Hematopoietic multipotent progenitor cell treated with erythropoietin and hydrocortisone succinate and interleukin-3 and kit ligand, for 17 days (in vitro differentiated cells): ENCODE results near the gene PDE6B.
"Not testable (repeated sequence)": the region's sequence is repeated elsewhere in the genome, so short reads cannot be mapped to it uniquely, and the experiment has no call there.

Experiments used
- DNase-seq: peaks from one replicate; pipeline ENCODE4 v3.0.0-alpha.2; 2015; ENCODE audit warnings: low spot score

Gene PDE6B

DNA sequence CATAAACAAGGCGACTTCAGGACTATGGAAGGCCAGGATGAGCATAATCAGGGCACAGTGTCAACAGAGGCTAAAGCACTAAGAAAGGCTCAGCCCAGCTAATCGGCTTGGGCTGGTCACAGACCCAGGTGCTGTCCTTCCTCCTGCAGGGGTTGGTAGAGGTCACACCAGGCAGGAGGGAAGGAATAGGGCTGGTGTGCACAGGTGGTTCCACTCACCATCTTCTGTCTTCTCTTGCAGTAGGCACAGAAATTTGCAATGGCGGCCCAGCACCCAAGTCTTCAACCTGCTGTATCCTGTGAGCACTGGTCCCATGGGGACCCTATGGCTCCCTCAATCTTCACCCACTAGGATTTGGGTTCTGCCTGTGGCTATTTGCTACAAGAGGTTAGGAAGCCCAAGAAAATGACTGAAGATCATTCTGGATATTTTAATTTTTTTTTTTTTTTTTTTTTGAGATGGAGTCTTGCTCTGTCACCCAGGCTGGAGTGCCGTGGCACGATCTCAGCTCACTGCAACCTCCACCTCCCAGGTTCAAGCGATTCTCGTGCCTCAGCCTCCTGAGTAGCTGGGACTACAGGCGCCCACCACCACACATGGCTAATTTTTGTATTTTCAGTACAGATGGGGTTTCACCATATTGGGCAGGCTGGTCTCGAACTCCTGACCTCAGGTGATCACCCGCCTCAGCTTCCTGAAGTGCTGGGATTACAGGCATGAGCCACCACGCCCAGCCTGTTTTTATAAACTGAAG is 44.6 kb downstream of the PDE6B start:
- DNase-seq = not testable (repeated sequence)

DNA sequence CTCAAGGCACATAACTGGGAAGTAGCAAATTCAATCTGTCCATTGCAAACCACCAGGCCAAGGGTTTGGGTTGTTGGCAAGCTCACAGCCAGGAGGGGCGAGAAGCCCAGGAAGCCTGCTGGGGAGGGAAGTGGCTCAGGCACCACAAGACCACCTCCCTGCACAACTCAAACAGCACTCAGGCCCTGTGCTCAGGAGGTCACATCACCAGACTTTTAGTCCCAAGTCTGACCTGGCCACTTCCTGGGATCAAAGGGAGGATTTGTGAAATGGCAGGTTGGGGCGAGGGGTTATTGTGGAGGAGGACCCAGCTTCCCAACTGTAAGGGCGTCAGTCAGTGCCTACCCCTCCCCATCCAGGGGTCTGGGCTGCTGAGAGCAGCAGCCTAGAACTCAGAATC is 46.4 kb downstream of the PDE6B start:
- DNase-seq = no peak

DNA sequence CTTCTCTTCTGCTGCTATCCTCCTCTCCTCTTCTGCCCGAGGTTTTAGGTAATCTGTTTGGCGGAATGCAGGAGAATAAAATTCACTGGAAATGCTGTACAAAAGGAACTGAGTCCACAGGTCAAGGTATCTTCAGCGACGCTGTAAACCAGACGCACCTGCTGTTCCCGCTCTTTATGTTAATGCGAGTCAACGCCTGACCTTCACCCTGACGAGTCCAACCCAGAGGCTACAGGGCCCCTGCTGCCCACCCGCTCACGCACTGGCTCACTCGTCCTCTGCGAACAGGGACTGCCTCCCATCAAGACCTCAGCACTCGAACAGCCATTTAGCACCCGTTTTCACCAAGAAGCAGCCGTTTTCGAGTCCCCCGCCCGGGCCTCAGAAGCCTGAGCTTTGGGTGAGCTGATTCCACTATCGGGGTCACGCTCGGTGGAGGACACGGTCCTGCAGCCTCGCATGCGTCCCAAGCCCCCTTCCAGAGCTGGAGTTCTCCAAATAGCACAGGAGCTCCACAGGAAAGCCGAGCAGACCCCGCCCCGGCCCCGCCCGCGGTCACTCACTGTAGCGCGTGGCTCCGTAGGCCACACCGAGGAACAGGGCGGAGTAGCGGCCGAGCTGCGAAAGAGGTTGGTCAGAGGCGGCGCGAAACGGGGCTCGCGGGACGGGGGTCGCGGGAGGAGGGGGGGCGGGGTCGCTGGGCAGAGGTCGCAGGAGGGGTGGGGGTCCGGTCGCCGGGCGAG is 48.1 kb downstream of the PDE6B start:
- DNase-seq = peak; percentile 10

DNA sequence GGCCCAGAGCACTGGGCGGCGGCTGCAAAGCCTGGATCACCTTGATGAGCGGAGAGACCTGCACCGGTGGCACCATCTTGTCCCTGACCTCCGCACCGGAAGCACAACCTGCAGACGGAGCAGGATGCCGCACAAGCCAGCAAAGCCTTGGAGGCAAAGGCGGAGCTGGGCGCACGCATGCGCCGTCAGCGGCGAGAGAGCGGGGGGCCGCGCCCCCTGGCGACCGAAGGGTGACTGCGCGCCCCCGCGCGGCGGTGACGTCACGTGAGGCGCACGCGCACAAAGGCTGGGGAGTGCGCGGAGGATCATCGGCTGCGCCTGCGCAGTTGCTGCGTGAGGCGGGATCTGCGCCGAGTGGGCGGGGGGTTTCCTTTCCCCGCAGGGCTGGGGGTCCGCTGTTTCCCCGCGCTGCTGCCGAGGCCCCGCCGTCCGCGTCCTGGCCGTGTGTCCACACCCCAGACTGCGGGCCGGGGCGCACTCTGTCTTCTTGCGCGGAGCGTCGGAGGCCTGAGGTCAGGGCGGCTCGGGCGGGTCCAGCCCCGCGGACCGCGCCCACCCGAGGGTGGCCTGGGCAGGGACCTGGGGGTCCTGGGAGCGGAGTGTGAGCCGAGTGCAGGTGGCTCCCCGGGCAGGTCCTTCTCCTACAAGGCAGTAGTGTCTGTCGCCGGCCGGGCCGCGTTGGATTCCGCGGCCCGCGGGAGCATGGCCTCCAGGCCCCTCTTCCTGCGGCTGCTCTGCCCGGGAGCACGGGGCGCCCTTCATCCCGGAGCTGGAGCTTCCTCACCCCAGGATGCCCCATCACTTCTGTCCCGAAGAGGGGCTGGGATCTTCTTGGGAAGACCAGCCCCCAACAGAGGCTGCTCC is 49.0 kb downstream of the PDE6B start, which contains the start of the genes ATP5ME and MYL5:
ATP5ME (minus strand) TSS at position 105 of the 864 bp plus-strand sequence; CDS start at position 76, 29 bp downstream.
MYL5 (plus strand) TSS at position 371 of the 864 bp plus-strand sequence. CDS start 3,485 bp downstream, outside the sequence.
- DNase-seq = peak; percentile 98

DNA sequence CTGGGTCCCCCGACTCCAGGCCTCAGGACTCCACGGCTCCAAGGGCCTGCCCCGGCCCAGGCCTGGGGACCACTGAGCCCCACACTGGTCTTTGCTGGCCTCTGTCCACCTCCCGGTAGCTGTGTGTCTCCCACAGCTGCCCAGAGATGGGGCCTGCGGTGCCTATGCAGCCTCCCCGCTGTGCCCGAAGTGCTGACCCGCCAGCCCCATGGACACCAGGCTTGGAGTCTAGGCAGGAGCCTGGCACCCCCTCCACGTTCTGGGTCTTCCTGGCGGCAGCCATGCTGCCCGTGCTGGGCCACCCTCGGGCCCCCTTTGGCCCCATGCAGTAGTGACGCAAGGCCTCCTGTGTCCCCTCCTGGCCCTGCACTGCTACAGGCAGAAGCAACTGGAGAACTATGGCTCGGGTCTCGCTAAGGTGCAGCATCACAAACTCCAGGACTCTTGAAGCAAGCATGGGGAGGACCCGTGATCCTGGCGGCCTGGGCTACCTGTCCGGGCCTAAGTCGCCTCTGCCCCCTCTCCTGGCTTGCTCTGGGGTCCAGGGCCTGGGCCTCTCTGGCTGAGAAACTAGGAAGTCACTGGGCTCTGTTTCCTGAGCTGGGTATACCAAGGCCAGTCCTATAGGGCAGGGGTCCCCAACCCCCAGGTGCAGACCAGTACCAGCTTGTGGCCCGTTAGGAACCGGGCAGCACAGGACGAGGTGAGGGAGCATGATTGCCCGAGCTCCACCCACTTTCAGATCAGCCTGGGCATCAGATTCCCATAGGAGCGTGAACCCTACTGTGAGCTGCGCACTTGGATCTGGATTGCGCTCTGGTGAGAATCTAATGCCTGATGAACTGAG is 49.9 kb downstream of the PDE6B start:
- peak; percentile 9 for DNase-seq

DNA sequence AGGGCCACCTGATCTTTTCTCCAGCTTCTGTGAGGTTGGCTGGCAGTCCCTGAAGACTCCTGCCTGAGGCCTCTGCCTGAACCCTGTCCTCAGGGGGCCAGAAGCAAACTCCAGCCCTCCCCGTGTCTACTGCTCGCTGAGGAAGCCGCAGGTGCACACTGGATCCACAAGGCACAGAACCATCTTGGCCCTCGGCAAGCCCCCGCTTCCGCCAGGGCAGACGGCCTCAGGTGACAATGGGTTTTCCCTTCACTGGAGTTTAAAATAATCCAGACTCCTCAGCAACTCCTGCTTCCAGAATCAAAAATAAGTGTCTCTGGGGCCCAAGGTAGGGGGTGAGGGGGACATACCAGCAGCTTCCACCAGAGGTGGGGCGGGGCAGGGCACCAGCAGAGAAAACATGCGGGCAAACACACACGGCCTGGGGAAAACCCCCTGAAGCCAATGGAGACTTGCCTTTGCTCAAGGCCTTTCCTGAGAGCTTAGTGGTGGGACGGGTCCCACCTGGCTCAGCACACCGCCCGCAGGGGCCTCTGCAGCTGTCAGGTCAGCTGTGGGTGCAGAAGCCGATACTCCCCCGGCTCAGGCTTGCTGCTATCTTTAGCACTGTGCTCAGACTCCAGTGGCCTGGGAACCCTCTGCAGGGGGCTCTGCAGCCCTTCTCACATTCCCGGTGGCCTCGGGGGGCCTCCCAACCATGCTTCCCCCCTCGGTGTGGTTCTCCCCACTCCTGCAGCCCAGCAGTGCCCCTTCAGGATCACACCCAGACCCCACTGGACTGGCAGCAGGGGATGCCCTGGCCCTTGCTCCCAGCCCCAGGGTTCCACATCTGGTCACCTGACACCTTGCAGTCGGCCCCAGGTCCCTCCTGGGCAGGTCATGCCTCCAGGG is 50.9 kb downstream of the PDE6B start:
- no peak for DNase-seq

DNA sequence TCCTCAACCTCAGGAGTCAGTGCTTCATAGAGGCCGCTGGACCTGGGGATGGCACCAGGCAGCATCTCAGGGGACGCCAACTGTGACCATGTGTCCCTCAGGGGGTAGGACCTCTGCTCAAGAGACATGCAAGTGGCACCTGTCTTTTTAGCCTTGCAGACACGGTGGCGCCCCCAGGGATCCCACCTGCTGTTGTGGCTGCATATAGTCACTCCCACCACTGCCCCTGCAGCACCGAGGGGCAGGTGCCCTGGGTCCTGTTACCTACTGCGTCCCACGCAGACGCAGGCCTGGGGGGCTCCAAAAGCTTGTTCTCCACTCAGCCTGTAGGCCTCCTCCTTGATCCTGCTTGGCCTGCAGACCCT is 51.5 kb downstream of the PDE6B start:
- DNase-seq = no peak

DNA sequence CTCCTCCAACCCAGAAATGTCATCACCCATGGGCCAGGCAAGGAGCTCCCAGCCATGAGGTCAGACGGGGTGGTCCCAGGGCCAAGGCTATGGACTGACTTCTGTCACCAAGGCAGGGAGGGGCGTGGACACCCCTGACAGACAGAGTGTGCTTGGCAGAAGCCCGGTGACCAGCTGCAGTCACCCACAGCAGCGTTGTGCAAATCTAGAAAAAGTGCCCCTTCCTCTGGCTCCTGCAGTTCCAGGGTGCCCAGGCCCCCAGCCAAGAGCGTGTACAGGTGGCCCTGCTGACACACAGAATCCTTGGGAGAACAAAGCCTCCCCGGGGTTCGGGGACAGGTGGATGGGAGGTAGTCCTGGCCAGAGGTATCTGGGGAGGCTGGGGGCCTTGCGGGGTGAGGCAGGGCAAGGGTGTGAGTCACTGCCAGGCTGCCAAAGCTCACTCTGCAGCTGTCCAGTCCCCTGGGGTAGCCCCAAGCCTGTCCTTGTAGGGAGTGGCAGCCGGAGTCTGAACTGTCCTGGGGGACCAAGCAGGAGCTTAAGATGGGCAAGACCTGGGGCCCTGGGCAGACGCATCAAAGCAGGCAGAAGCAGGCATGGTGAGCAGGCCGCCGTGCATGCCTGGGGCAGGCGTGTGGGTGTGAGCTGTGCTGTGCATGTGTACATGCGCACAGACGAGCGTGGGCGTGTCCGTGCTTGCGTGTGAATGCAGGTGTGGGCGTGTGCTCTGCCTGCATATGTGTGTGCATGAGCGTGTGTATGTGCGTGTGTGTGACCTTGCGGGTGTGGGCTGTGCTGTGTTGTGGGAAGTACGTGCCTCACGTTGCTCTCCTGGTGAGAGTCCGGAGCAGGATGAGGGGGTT is 52.3 kb downstream of the PDE6B start:
- no peak for DNase-seq

DNA sequence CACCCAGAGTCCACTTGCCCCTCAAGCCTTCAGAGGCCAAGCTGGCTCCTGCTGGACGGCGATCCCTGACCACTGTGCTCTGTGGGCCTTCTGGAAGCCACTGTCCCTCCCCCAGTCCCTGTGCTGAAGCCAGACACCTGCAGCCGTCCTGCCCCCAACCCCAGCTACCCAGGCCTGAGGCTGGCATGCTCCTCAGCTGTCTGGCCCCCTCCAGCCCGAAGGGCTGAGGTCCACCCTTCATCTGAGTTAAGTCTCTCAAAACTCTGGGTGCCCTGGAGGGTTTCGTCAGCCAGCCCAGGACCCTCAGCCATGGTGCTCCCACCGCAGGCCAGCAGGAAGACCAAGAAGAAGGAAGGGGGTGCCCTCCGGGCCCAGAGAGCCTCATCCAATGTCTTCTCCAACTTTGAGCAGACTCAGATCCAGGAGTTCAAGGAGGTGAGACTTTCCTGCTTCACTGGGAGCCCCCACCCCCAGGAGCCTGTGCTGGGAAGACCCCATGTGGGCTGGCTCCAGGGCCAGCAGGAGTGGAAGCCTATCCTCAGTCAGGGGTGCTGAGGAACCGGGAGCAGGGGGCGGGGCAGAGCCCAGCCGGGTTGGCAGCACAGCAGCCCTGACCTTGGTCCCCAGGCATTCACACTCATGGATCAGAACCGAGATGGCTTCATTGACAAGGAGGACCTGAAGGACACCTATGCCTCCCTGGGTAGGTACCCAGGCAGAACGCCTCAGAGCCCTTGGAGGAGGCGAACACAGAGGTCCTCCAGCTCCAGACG is 53.1 kb downstream of the PDE6B start:
- DNase-seq = no peak

DNA sequence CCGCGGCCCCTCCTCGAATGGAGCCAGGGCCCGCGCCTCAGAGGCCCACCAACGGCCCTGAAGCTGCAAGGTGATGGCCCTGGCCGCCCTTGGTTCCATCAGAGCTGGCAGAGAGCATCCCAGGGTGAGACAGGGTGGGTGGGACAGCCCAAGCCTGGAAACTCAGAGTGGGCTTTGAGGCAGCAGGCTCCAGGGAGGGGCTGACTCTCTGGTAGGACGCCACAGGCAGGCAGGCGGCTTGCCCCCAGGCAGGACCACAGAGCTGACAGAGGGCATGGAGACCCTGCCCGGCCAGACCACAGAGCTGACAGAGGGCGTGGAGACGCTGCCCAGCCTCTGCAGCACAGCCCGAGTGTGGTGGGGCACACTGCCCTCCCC is 53.7 kb downstream of the PDE6B start:
- no peak for DNase-seq

DNA sequence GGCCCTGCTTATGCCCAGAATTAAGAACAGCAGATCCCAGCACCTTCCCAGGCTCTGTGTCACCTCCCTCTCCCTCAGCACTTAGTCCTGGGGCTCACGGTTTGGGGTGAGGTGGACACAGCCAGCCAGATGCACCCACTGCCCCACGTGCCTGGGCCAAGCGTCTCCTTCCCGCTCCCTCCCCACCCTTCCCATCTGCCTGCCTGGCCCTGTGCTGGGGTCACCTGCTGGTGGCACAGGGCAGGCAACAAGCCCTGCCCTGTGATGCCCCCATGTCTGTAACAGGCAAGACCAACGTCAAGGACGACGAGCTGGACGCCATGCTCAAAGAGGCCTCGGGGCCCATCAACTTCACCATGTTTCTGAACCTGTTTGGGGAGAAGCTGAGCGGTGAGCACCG is 54.3 kb downstream of the PDE6B start:
- DNase-seq = no peak

DNA sequence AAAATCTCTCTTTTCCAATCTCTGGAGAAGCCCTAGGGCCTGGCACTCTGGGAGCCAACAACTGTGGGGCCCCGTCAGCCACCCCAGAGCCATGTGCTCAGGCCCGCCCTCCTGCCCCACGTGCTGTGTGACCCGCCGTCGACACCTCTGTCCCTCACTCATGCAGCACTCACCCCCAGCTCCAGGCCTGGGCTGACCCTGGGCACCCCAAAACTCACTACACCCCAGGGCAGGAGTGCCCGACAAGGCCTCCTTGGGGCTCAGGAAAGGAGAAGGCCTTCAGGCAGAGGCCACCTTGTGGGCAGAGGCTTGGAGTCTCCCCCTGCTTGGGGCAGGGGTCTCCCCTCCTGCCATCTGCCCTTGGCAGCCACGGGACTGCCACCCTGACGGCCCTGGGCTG is 54.7 kb downstream of the PDE6B start:
- no peak for DNase-seq

DNA sequence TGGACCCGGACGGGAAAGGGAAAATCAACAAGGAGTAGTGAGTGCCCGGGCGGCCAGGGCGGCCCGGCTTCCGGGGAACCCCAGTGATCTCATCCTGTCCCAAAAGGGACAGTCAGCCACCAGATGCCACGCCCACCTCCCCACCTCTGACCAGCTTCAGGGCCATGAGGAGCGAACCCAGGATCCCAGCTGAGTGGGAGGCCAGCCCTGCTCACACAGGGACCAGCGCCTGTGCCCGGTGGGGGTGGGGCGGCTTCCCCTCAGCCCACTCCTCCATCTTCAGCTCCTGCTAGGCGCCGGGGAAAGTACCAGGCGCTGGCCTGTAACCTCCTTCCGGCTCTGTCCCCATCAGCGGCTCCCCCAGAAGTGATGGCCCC is 55.2 kb downstream of the PDE6B start:
- no peak for DNase-seq

DNA sequence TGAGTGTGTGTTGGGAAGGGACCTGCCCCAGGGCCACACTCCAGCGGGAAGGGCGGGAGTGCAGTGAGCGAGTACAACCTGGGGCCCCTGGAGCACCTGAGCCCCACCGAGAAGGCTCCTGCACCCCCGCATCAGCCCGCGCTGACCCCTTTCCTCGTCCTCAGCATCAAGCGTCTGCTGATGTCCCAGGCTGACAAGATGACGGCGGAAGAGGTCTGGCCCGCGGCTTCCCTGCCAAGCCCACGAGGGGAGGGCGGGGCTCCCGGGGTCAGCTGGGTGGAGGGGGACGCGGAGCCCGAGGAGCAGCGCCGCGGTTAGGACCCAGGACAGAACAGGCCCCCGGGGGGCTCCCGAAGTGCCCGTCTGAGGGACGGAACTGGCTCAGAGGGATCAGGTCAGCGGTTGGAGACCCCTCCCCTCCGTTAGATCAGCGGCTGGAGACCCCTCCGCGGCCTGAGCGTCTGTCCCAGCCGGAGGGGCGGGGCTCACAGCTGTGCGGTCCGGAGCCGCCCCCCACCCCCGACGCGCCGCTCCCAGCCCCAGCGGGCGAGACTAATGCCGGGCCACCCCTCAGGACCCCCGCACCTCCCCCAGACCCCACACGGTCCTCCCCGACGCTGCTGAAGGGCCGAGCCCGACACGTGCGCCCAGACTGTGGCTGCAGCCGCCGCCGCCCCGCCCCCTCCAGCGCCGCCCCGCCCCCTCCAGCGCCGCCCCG is 55.7 kb downstream of the PDE6B start:
- DNase-seq = no peak

DNA sequence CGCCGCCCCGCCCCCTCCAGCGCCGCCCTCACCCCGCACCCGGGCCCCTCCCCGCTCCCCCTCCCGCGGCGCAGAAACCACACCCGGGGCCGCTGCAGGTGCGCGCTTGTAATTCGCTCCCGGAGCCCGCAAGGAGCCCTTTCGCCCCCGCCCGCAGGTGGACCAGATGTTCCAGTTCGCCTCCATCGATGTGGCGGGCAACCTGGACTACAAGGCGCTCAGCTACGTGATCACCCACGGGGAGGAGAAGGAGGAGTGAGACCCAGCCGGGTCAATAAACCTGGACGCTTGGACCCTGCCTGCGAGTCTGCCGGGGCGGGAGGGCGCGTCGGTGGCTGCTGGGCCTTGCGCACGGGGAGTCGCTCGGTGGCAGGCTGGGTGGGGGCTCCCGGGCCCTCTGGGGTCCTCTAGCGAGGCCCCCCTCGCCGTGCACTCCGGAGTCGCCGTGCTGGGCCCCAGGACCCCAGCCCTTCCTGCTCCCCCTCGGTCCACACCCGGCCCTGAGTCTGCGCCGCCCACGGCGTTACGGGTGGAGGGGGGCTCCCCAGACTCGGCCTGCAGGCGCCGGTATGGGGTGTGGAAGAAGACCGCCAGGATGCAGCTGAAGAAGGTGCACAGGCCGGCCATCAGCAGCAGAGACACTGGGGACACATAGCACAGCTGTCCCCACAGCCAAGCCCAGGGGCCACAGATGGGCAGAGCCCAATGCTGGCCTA is 56.5 kb downstream of the PDE6B start:
- no peak for DNase-seq

DNA sequence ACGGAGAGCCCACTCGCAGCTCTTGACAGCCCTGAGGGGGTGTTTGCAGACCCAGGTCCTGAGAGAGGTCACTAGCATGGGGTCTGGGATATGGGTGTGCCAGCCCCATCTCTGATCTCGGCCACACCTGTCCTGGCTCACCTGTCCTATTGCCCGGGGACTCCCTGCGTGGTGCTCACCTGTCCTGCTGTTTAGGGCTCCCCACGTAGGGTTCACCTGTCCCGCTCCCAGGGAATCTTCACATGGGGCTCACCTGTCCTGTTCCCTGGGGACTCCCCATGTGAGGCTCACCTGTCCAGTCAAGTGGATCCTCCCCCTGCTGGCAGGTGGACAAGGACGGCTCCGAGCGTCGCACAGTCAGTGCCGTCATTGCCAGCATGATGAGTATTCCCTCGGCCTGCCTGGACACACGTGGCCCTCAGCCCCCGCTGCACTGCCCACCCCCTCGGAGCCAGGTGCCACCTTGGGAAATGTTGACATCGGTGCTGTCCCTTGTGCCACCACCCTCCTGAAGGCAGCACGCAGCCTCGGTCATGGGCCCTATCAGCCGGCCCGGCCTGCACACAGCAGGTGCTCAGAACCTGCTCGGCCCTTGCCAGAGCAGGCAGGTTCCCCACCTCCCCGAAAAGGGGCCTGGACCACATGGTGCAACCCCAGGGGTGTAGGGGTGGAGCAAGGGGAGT is 57.3 kb downstream of the PDE6B start:
- DNase-seq = no peak
